ENCODE results near the gene DOP1A.

DNA sequence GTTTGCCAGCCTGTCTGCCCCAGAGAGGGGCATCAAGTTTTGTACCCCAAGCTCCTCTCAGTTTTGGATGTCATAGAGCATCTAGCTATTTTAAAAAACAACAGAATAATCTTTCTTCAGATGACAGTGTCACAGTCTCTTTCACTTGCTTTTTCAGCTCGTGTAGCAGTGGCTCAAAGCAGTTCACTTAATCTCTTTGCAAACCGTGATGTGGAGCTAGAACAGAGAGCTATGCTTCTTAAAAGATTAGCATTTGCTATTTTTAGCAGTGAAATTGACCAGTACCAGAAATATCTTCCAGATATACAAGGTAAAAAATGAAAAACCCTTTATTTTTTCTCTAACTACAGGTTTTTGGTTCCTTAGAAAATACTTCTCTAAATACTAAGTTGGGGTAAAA, 88.3 kb downstream of the DOP1A start:
- no peak for TF ChIP-seq EP300 (IDR thresholded peaks at IDR 0.05)
- no peak for TF ChIP-seq CTCF (IDR thresholded peaks at IDR 0.05)
- TF ChIP-seq POLR2AphosphoS5 (IDR thresholded peaks at IDR 0.05) = no peak
- TF ChIP-seq POLR2A (IDR thresholded peaks at IDR 0.05; ENCODE audit: low read depth) = no peak
